GM19351 (cell line): ENCODE data around the gene MUL1.

Source experiments
- ATAC-seq: cut with Tn5 transposase; IDR thresholded peaks from one replicate; pipeline ENCODE4 v1.9.1; 2021; ENCODE audit warnings: mild to moderate bottlenecking, moderate library complexity; ENCODE audit not compliant: unreplicated experiment

Gene MUL1

GRCh38 chr1:20486457-20487235 is 21.3 kb downstream of the MUL1 start:
- ATAC-seq = no peak

GRCh38 chr1:20485527-20486456 is 22.2 kb downstream of the MUL1 start, which contains the start of gene CAMK2N1:
CAMK2N1 (minus strand) TSS chr1:20486210; CDS start chr1:20485379, 831 bp downstream.
- no peak for ATAC-seq

- ATAC-seq = no peak
Observed at GRCh38 chr1:20484519-20485462, 23.2 kb downstream of the MUL1 start.

GRCh38 chr1:20483833-20484518 is 24.0 kb downstream of the MUL1 start:
- ATAC-seq = no peak

GRCh38 chr1:20483098-20483832 is 24.7 kb downstream of the MUL1 start:
- ATAC-seq = no peak

GRCh38 chr1:20481643-20482498 is 26.1 kb downstream of the MUL1 start:
- no peak for ATAC-seq

- no peak for ATAC-seq
Observed at GRCh38 chr1:20480951-20481617, 26.9 kb downstream of the MUL1 start.

GRCh38 chr1:20480243-20480944 is 27.6 kb downstream of the MUL1 start:
- ATAC-seq = no peak

GRCh38 chr1:20479840-20480239 is 28.1 kb downstream of the MUL1 start:
- ATAC-seq = no peak

- ATAC-seq = no peak
Observed at GRCh38 chr1:20478057-20478635, 29.8 kb downstream of the MUL1 start.

- ATAC-seq = no peak
Observed at GRCh38 chr1:20477348-20478056, 30.4 kb downstream of the MUL1 start.

GRCh38 chr1:20476265-20477038 is 31.5 kb downstream of the MUL1 start:
- no peak for ATAC-seq

GRCh38 chr1:20474996-20475395 is 33.0 kb downstream of the MUL1 start:
- no peak for ATAC-seq

- ATAC-seq = no peak
Observed at GRCh38 chr1:20474333-20474975, 33.5 kb downstream of the MUL1 start.

GRCh38 chr1:20473894-20474293 is 34.1 kb downstream of the MUL1 start:
- no peak for ATAC-seq
